Mesodermal cell (in vitro differentiated cells): Measurements from ENCODE around the gene MEOX1.

Source experiments
- H3K27ac ChIP-seq: 2 replicates; pipeline ENCODE4 v1.7.0; 2013; ENCODE audit warnings: mild to moderate bottlenecking, low read depth, low read length, moderate library complexity; ENCODE audit not compliant: severe bottlenecking
- H3K36me3 ChIP-seq: 2 replicates; pipeline ENCODE4 v1.7.1; 2013; ENCODE audit warnings: mild to moderate bottlenecking, low read length, moderate library complexity; ENCODE audit not compliant: control insufficient read depth, insufficient read depth
- H3K4me1 ChIP-seq: one replicate; pipeline ENCODE4 v1.7.1; 2013; ENCODE audit warnings: mild to moderate bottlenecking, low read length; ENCODE audit not compliant: insufficient read depth, control insufficient read depth, poor library complexity, severe bottlenecking
- H3K4me3 ChIP-seq: 2 replicates; pipeline ENCODE4 v1.7.0; 2013; ENCODE audit warnings: low read length, control low read depth, mild to moderate bottlenecking; ENCODE audit not compliant: insufficient read depth, poor library complexity, severe bottlenecking; ENCODE audit errors: extremely low read depth
- H3K9me3 ChIP-seq: 2 replicates; pipeline ENCODE4 v1.7.1; 2013; ENCODE audit warnings: mild to moderate bottlenecking, low read length, moderate library complexity; ENCODE audit not compliant: control insufficient read depth
- WGBS, 2 experiments: methylation state at CpG; one replicate each; pipeline ENCODE4 v1.1.5; 2013; ENCODE audit warnings: missing lambda C conversion rate in 2 of 2; ENCODE audit not compliant: insufficient coverage in 2 of 2; 5-methylcytosine and 5-hydroxymethylcytosine counted together

MEOX1 gene

DNA sequence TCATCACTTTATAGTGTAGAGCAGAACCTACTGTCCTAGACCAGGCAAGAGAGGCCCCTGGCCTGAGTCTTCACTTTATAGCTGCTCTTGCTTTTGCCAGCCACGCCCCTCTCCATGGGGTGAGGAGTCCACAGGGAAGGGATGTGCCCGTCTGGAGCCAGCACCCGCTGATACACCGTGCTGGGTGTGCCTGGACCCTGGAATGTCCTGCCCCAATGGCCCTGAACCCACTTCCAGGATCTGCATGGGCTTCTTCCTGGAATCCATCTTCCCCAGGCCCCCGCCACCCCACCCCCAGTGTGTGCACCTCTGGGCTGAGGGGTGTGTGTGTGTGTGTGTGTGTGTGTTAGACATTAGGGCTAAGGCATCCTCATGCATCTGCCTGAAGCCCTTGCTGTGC lies 44.9 kb downstream of the MEOX1 start:
- no peak overlapping the region for H3K4me3 ChIP-seq
- H3K4me1 ChIP-seq, result peaks cover 4% of the 10 kb centered on the region
- no peaks in the 10 kb centered on the region for H3K9me3 ChIP-seq
- 90 to 100% methylated on average over 1 to 3 of the region's 5 CpGs for WGBS, 2 experiments
- no peak overlapping the region for H3K27ac ChIP-seq
- no peaks in the 10 kb centered on the region for H3K36me3 ChIP-seq

DNA sequence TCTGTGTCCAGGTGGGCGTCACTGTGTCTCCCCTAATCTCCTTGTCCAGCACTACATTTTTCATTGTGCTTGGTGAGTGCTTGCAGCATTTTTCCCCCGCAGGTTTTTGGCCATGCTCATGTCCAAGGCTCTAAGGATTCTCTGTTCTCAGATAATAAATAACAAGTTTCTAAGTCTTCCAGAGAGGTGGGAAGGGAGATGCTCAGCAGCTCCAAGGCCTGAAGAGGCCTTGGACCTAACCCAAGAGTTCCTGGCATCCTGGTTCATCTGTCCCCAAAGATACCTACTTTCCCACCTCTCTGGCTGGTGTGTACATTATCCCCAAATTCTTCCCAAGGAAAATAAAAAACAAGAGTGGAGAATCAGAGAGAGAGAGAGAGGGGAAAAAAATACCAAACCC lies 45.3 kb downstream of the MEOX1 start:
- Histone ChIP-seq H3K36me3 (no peaks in the 10 kb centered on the region), H3K4me1 (peaks cover 4% of the 10 kb centered on the region), H3K27ac (no peak overlapping the region), H3K4me3 (no peak overlapping the region), H3K9me3 (no peaks in the 10 kb centered on the region)
- 90 to 100% methylated on average over 1 of the region's 2 CpGs for WGBS, 2 experiments

DNA sequence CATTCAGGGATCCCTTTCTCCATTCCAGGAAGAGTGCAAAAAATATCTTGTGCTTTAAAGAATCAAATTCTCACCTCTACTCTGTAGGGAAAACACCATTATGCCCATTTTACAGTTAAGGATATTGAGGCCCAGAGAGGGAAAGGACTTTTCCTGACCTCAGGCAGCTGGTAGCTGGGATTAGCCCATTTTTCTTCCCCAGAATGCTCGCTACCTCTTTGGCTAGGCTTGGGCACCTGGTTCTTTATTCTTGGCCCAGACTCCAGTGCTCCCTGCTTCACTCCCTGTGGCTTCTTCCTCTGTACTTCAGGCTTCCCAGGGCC lies 45.7 kb downstream of the MEOX1 start:
- Histone ChIP-seq H3K9me3 (no peaks in the 10 kb centered on the region), H3K36me3 (no peaks in the 10 kb centered on the region), H3K4me1 (peaks cover 4% of the 10 kb centered on the region), H3K4me3 (no peak overlapping the region), H3K27ac (no peak overlapping the region)
- WGBS, 2 experiments, result 100% methylated on average over 1 of the region's 1 CpG

DNA sequence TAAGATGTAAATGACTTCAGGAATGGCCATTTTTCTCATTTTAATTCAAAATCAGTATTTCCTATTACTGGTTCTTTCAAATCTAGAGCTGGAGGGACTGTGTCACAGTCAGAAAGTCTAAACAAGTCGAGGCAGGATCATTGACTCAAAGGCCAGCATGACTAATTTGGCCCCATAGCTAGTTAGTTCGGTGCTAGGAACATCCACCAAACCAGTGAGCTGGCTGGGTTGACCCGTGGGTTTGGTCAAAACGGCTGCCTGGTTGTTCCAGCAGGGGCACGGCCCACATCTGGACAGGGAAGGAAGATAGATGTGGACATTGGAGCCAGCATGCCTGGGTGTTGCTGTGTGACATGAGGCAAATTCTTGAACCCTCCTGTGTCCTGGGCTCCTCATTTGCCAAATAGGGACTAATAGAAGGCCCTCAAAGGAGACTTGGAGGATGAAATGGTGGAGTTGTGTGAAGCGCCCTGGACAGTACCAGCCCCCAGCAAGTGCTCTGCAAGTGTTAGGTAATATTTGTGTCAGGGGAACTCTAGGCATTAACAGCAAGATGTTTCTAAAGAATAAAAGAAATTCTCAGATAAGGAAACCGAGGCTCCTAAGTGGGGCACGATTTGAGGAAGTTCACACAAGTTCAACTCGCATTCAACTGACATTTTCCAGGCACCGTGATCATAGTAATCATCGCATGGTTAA lies 46.2 kb downstream of the MEOX1 start:
- no peaks in the 10 kb centered on the region for H3K9me3 ChIP-seq
- H3K36me3 ChIP-seq, result no peaks in the 10 kb centered on the region
- 92 to 94% methylated on average over 9 to 11 of the region's 11 CpGs for WGBS, 2 experiments
- H3K4me3 ChIP-seq, result no peak overlapping the region
- H3K4me1 ChIP-seq, result peaks cover 4% of the 10 kb centered on the region
- no peak overlapping the region for H3K27ac ChIP-seq

DNA sequence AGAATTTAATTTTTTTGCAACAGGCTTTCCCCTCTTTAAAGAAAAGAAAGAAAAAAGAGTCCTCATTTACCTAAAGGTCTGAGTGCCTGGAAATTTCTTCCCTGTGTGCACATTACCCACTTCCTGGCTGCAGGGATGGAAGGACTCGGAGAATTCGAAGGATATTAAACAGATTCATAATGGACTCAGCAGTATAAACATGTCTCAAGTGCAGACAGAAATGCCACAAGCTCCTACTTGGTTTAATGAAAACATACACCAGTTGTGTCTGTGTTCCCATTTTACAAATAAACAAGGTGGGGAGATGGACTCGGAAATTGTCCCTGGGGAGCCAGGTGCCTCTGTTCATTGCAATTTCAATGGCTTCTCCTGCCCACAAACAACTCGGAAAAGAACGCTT lies 47.2 kb downstream of the MEOX1 start:
- Histone ChIP-seq H3K4me1 (peaks cover 2% of the 10 kb centered on the region), H3K27ac (no peak overlapping the region), H3K4me3 (no peak overlapping the region), H3K9me3 (no peaks in the 10 kb centered on the region), H3K36me3 (no peaks in the 10 kb centered on the region)
- 94 to 100% methylated on average over 1 to 5 of the region's 5 CpGs for WGBS, 2 experiments

DNA sequence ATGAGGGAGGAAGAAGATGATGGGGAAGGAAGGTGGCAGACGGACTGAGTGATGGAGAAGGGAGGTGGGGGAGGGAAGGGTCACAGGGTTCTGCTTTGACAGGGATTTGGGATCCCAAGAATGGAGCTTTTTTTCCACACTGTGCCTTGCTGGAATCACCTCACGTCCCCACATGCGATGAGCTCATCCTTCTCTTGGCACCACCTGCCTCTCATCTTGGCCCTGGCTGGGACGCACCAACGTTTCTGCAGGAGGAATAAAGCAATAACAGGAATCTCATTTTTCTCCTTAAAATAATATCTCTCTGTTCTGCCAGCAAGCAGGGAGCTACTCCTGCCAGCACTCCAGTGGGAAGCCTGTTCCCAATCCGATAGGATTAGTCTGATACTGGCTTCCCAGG lies 47.8 kb downstream of the MEOX1 start:
- WGBS, 2 experiments, result 83 to 90% methylated on average over 4 to 6 of the region's 6 CpGs
- Histone ChIP-seq H3K36me3 (no peaks in the 10 kb centered on the region), H3K9me3 (no peaks in the 10 kb centered on the region), H3K27ac (no peak overlapping the region), H3K4me3 (no peak overlapping the region), H3K4me1 (no peaks in the 10 kb centered on the region)

DNA sequence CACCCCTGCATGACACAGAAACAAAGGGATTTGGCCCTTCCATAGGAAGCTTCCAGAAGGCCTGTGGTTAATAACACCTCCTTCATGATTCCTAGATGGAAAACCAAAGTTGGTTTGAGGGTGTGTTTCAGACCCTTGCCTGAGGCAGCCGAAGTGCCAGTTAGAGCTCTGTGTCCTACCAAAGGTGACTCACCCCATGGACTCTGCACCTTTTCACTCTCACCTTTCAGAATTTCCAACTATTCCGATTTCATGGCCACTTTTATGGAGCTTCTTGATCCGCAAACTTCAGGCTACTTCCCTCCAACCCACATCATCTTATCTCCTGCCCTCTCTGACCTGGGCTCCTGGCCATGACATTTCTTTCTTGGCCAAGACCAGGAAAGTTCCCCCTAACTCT lies 49.2 kb downstream of the MEOX1 start:
- Histone ChIP-seq H3K4me1 (no peaks in the 10 kb centered on the region), H3K4me3 (no peak overlapping the region), H3K9me3 (no peaks in the 10 kb centered on the region), H3K27ac (no peak overlapping the region), H3K36me3 (no peaks in the 10 kb centered on the region)
- WGBS, 2 experiments, result 95 to 97% methylated on average over 2 to 3 of the region's 3 CpGs

DNA sequence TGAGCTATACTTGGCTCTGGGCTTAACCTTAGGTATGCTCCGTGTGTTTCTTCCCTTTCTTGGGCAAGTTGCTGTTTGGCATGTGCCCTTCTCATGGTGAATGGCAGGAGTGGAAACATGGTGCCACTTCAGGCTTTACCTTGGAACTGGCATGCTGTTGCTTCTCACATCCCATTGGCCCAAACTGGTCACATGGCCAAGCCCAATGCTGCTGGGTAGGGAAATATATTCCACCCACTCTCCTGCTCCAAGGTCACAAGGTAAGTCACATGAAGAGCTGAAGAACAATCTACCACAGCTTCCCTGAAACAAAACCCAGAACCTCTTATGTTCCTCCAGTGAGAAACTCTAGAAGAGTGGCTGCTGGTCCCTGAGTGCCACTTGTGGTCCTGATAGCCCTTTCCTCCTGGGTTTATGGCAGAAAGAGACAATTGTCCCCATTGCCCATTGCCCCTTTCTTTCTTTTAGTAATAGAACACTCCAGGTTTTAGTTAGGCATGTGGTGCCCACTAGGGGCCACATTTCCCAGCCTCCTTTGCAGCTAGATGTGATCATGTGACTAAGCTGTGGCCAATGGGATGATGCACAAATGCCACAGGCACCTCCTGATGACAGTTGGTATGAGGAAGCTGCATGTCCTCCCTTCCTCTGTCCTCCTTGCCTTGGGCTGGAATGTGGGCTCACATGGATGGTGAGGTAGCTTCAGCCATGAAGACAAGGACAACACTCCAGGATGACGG lies 50.3 kb downstream of the MEOX1 start:
- WGBS, 2 experiments, result 94 to 100% methylated on average over 2 of the region's 2 CpGs

DNA sequence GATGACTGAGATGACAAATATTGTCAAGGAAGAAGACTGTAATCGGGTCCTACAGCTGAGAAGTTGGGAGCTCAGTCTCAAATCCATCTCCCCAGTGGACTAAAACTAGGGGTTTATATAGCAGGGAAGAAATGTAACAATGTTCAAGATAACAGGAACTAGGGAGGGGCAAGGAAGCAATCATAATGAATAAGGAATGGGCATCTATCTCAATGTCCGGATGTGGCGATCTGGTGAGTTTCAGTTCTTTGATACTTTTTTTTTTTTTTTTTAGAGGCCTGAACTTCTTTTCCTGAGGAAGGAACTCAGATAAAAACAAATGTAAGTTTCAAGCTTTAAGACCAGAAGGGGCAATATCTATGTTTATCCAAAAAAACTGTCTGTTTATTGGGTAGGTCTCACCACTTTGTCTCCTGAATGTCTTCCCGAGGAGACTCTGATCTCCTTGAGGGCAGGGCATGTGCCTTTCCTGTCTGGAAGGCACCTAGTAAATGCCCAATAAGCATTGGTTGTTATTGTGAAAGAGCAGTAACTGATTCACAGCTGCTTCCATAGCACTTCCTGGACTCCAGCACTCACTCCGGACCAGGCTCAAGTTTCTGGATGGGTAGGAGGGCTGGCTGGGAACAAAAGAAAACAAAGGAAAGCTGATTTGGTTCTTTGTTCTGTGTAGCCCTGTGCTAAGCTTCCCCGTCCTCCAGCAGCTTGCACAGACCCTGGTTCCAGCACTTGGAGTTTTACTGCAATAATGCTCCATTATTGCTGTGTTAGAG lies 51.9 kb downstream of the MEOX1 start:
- no peaks in the 10 kb centered on the region for H3K4me1 ChIP-seq
- no peaks in the 10 kb centered on the region for H3K36me3 ChIP-seq
- WGBS, 2 experiments, result 89 to 91% methylated on average over 4 to 5 of the region's 6 CpGs
- H3K27ac ChIP-seq, result no peak overlapping the region
- H3K9me3 ChIP-seq, result no peaks in the 10 kb centered on the region
- no peak overlapping the region for H3K4me3 ChIP-seq

More for the DNA sequence above, 50.3 kb downstream of the MEOX1 start:
- no peaks in the 10 kb centered on the region for H3K36me3 ChIP-seq
- no peaks in the 10 kb centered on the region for H3K4me1 ChIP-seq
- no peak overlapping the region for H3K4me3 ChIP-seq
- no peaks in the 10 kb centered on the region for H3K9me3 ChIP-seq
- H3K27ac ChIP-seq, result no peak overlapping the region

DNA sequence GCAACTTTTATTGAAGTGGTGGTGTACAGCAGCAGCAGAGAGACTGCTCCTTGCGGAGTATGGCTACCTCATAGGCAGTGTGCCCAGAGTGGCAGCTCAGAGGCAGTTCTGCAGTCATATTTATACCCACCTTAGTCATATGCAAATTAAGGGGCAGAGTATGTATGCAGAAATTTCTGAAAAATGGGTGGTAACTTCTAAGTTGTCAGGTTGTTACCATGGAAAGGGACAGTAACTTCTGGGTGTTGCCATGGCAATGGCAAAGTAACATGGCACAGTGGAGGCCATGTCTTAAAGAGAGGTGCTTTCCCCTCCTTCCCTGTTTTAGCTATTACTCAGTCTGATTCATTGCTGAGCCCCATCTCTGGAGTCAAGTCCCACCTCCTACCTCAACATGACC lies 53.4 kb downstream of the MEOX1 start:
- H3K9me3 ChIP-seq, result no peaks in the 10 kb centered on the region
- no peaks in the 10 kb centered on the region for H3K36me3 ChIP-seq
- no peak overlapping the region for H3K27ac ChIP-seq
- no CpG with 5 or more reads among the region's 1 CpG for WGBS, 2 experiments
- no peak overlapping the region for H3K4me3 ChIP-seq
- no peaks in the 10 kb centered on the region for H3K4me1 ChIP-seq
